Measurements from ENCODE around the gene MISP3. TPM values are rescaled to one million over a fixed set of nuclear protein-coding genes. Genes with fewer than 3 reads are reported as not detected.

Gene MISP3
- total RNA-seq, 1 donor from 2014 or later: 3.6 TPM

- peaks cover 14% of the 10 kb centered on the region for H3K27me3 Mint-ChIP-seq
- no peak for TF ChIP-seq CTCF (conservative IDR thresholded peaks at IDR 0.05)
- no peaks in the 10 kb centered on the region for H3K9me3 Mint-ChIP-seq
- H3K4me3 Mint-ChIP-seq: no peak overlapping the region
- H3K4me1 Mint-ChIP-seq (ENCODE audit: unreplicated experiment): no peaks in the 10 kb centered on the region
- DNase-seq (ENCODE audit: extremely low spot score, unreplicated experiment): no peak
- H3K27ac Mint-ChIP-seq: no peak overlapping the region
- no peaks in the 10 kb centered on the region for H3K36me3 Mint-ChIP-seq
Measured at GRCh38 chr19:14051980-14052379, 20.6 kb upstream of the MISP3 start.

- Mint-ChIP-seq H3K4me3 (no peak overlapping the region), H3K36me3 (no peaks in the 10 kb centered on the region), H3K4me1 (ENCODE audit: unreplicated experiment) (no peaks in the 10 kb centered on the region), H3K27ac (no peak overlapping the region), H3K27me3 (peaks cover 14% of the 10 kb centered on the region), H3K9me3 (no peaks in the 10 kb centered on the region)
- TF ChIP-seq CTCF (conservative IDR thresholded peaks at IDR 0.05): no peak
- no peak for DNase-seq (ENCODE audit: extremely low spot score, unreplicated experiment)
Measured at GRCh38 chr19:14052470-14052869, 20.1 kb upstream of the MISP3 start.

DNA sequence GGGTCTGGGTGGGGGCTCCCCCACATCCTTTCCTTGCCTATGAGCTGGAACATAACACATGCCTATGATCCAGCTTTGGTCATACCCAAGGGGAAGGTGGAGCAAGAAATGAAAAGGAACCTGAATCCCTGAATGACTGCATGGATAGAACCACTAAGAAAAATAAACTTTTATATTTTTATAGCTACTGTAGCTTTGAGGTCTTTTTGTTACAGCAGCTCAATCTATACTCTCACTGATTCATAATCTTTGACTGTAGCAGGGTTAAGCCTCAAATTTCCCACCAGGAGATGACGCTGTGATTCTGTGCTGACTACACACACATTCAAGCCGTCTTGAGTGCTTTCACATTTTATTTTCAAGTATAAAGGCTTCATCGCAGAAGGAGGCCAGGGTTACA, 19.6 kb upstream of the MISP3 start:
- H3K27me3 Mint-ChIP-seq: peaks cover 19% of the 10 kb centered on the region
- H3K27ac Mint-ChIP-seq: no peak overlapping the region
- TF ChIP-seq CTCF (conservative IDR thresholded peaks at IDR 0.05): no peak
- H3K4me3 Mint-ChIP-seq: no peak overlapping the region
- H3K9me3 Mint-ChIP-seq: no peaks in the 10 kb centered on the region
- H3K36me3 Mint-ChIP-seq: no peaks in the 10 kb centered on the region
- H3K4me1 Mint-ChIP-seq (ENCODE audit: unreplicated experiment): no peaks in the 10 kb centered on the region
- DNase-seq (ENCODE audit: extremely low spot score, unreplicated experiment): no peak

DNA sequence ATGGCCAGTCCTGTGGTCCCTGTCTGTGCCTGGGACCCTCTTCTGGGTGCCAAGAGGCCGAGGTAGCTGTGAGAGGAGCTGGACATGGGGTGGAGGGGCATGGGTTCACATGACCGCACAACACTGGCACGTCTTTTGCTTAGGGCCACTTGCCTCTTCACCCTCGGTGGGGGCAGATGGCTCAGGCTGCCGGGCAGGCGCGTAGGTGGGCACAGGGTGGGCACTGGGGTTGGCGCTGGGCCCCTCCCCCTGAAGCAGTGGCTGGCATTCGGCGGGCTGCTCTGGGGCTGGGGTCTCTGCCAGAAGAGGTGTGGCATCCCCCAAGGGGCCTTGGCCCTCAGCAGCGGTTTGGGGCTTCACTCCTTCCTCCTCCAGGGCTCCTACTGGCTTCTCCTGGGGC, 19.1 kb upstream of the MISP3 start:
- no peak for TF ChIP-seq CTCF (conservative IDR thresholded peaks at IDR 0.05)
- Mint-ChIP-seq H3K27ac (no peak overlapping the region), H3K4me3 (no peak overlapping the region), H3K27me3 (peaks cover 23% of the 10 kb centered on the region), H3K9me3 (no peaks in the 10 kb centered on the region), H3K36me3 (no peaks in the 10 kb centered on the region), H3K4me1 (ENCODE audit: unreplicated experiment) (no peaks in the 10 kb centered on the region)
- DNase-seq (ENCODE audit: extremely low spot score, unreplicated experiment): no peak

GRCh38 chr19:14054099-14054498, 18.5 kb upstream of the MISP3 start:
- TF ChIP-seq CTCF (conservative IDR thresholded peaks at IDR 0.05): no peak
- H3K4me3 Mint-ChIP-seq: peak overlapping the region; percentile 4
- no peaks in the 10 kb centered on the region for H3K36me3 Mint-ChIP-seq
- H3K9me3 Mint-ChIP-seq: no peaks in the 10 kb centered on the region
- no peak overlapping the region for H3K27ac Mint-ChIP-seq
- no peaks in the 10 kb centered on the region for H3K4me1 Mint-ChIP-seq (ENCODE audit: unreplicated experiment)
- no peak for DNase-seq (ENCODE audit: extremely low spot score, unreplicated experiment)
- H3K27me3 Mint-ChIP-seq: peaks cover 28% of the 10 kb centered on the region

DNA sequence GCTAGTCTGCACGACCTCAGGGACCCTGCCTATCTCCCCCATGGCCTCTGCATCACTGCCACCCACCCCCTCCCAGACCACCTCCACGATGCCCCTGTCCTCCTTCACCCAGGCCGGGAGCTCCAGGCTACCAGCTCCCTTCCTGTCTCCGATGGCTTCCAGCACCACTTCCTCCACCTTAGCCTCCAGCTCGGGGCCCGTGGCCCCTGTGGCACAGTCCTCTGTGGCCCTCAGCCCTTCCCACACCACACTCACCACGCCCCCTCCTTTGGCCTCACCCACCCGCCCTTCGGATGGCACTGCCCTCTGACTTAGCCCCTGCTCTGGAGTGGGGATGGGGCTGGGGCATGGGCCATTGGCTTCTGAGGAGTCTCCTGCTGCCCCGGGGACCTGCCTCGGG, 17.9 kb upstream of the MISP3 start:
- Mint-ChIP-seq H3K27me3 (peaks cover 31% of the 10 kb centered on the region), H3K27ac (no peak overlapping the region), H3K4me1 (ENCODE audit: unreplicated experiment) (peaks cover 2% of the 10 kb centered on the region), H3K4me3 (no peak overlapping the region), H3K9me3 (no peaks in the 10 kb centered on the region), H3K36me3 (no peaks in the 10 kb centered on the region)
- no peak for TF ChIP-seq CTCF (conservative IDR thresholded peaks at IDR 0.05)
- no peak for DNase-seq (ENCODE audit: extremely low spot score, unreplicated experiment)

Data from type B pancreatic cell (in vitro differentiated cells).